Osteocyte (in vitro differentiated cells): ENCODE data around the gene CAMK1G. TPM values are rescaled to one million over a fixed set of nuclear protein-coding genes. Genes with fewer than 3 reads are reported as not detected.

Experiments
- DNase-seq: peaks from one replicate; pipeline ENCODE4 v3.0.0; 2021; ENCODE audit warnings: mixed read lengths; ENCODE audit not compliant: unreplicated experiment; ENCODE audit errors: extremely low spot score
- H3K27ac Mint-ChIP-seq: one replicate; pipeline ENCODE4 v1.8.0; 2021; ENCODE audit warnings: mild to moderate bottlenecking, mixed read lengths; ENCODE audit not compliant: unreplicated experiment
- H3K27me3 Mint-ChIP-seq: one replicate; pipeline ENCODE4 v1.8.0; 2021; ENCODE audit warnings: mixed read lengths; ENCODE audit not compliant: unreplicated experiment
- H3K36me3 Mint-ChIP-seq: one replicate; pipeline ENCODE4 v1.8.0; 2021; ENCODE audit warnings: mixed read lengths; ENCODE audit not compliant: unreplicated experiment
- H3K4me1 Mint-ChIP-seq: one replicate; pipeline ENCODE4 v1.8.0; 2021; ENCODE audit warnings: mixed read lengths; ENCODE audit not compliant: unreplicated experiment
- H3K4me3 Mint-ChIP-seq: one replicate; pipeline ENCODE4 v1.8.0; 2021; ENCODE audit warnings: mild to moderate bottlenecking, moderate library complexity, mixed read lengths; ENCODE audit not compliant: unreplicated experiment
- H3K9me3 Mint-ChIP-seq: one replicate; pipeline ENCODE4 v1.8.0; 2021; ENCODE audit warnings: mixed read lengths; ENCODE audit not compliant: unreplicated experiment
- total RNA-seq: library from RNA; stranded (reverse); gene quantifications from 2 replicates; pipeline ENCODE4 v1.2.1, GENCODE V29; 2021
- TF ChIP-seq, protein P1 (sequence below): fragments of 200-600 bp; sonication (generic); IDR thresholded peaks from 2 replicates; pipeline ENCODE4 v1.5.0; 2021; ENCODE audit warnings: antibody characterized with exemption, mild to moderate bottlenecking, moderate library complexity

CAMK1G gene
- total RNA-seq, 1 donor from 2014 or later: not detected

DNA sequence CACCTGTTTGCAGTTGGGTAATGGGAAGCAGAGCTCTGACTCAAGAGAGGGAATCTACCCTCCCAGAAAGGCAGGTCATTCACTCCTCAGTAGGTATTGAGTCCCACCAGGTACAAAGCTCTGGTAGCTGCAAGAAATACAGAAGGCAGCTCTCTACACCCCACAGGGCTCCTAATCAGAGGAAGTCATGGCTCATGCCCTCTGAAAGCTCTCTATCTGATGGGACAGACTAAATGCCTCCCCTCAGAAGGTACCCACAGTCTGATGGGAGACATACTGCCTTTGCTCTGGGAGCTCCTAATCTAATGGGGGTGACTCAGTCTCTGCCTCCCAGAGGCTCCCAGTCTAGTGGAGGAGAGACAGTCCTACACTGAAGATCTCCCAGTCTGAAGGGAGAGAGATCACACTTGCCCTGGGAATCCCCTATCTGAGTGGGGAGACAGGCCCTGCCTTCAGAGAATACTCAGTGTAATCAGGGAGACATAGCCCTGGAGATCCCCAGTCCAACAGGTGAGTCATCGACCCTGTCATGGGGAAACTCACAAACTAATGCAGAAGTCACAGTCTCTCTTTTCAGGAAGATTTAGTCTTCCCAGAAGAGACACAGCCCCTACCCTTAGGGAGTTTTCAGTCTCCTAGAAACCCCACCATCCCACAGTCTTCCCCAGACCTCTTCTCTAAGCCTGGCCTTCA is 23.7 kb downstream of the CAMK1G start:
- Mint-ChIP-seq H3K27ac (no peak overlapping the region), H3K9me3 (no peaks in the 10 kb centered on the region)
- no peak for DNase-seq

DNA sequence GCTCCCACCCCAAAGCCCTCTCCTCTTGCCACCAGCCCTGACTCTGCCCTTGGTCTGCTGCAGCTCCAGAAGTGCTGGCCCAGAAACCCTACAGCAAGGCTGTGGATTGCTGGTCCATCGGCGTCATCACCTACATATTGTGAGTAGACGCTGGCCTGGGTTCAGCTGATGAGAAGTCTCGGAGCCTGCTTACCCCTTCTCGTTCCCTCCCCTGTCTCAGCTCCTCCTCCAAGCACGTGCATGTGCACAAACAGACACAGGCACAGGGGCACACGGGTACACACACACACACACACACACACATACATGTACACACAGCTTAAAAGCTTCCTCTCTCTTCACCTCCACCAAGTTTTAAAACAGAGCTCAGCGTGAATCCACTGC is 24.3 kb downstream of the CAMK1G start:
- peaks cover 17% of the 10 kb centered on the region for H3K27me3 Mint-ChIP-seq
- no peak overlapping the region for H3K27ac Mint-ChIP-seq
- no peaks in the 10 kb centered on the region for H3K9me3 Mint-ChIP-seq
- no peak overlapping the region for H3K4me3 Mint-ChIP-seq
- TF ChIP-seq, protein P1, sequence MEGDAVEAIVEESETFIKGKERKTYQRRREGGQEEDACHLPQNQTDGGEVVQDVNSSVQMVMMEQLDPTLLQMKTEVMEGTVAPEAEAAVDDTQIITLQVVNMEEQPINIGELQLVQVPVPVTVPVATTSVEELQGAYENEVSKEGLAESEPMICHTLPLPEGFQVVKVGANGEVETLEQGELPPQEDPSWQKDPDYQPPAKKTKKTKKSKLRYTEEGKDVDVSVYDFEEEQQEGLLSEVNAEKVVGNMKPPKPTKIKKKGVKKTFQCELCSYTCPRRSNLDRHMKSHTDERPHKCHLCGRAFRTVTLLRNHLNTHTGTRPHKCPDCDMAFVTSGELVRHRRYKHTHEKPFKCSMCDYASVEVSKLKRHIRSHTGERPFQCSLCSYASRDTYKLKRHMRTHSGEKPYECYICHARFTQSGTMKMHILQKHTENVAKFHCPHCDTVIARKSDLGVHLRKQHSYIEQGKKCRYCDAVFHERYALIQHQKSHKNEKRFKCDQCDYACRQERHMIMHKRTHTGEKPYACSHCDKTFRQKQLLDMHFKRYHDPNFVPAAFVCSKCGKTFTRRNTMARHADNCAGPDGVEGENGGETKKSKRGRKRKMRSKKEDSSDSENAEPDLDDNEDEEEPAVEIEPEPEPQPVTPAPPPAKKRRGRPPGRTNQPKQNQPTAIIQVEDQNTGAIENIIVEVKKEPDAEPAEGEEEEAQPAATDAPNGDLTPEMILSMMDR: no peak
- no peaks in the 10 kb centered on the region for H3K4me1 Mint-ChIP-seq
- no peak for DNase-seq
- no peaks in the 10 kb centered on the region for H3K36me3 Mint-ChIP-seq

More for the DNA sequence above, 23.7 kb downstream of the CAMK1G start:
- H3K36me3 Mint-ChIP-seq: no peaks in the 10 kb centered on the region
- TF ChIP-seq, protein P1: no peak
- no peak overlapping the region for H3K4me3 Mint-ChIP-seq
- H3K4me1 Mint-ChIP-seq: no peaks in the 10 kb centered on the region
- H3K27me3 Mint-ChIP-seq: peaks cover 17% of the 10 kb centered on the region

DNA sequence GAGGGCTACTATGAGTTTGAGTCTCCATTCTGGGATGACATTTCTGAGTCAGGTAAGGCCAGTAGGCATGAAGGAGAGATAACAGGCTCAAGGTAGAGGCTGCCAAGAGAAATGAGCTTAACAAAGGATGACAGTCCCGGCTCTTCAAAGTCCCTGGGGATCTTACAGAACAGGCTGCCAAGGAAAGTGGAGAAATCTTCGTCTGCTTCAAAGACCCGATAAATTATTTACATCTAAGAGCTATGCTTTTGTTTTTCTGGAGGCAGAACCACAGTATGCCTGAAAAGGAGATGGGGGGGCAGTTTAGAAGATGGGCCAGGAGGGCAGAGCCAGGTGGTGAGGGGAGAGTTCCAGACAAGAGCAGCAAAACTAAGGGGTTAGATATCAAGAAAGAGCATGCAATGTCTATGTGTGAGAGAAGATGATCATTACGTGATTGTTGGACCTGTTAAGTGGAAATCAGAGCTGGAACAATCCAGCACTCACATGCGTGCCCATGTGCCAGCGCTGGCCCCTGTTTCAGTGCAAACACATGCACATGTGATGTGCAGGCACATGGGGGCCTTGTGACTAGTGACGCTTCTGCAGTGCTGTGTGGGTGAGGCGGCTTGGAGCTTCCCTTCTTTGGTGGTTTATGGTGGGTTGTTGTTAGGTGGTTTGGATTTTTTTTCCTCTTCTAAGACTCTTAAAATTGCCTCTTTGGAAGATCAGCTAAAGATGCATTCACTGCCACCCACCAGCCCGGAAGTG is 25.7 kb downstream of the CAMK1G start:
- H3K27ac Mint-ChIP-seq: no peak overlapping the region
- no peak overlapping the region for H3K4me3 Mint-ChIP-seq
- no peaks in the 10 kb centered on the region for H3K36me3 Mint-ChIP-seq
- H3K27me3 Mint-ChIP-seq: peaks cover 18% of the 10 kb centered on the region
- no peak for DNase-seq
- TF ChIP-seq, protein P1: no peak
- H3K9me3 Mint-ChIP-seq: no peaks in the 10 kb centered on the region
- no peaks in the 10 kb centered on the region for H3K4me1 Mint-ChIP-seq

DNA sequence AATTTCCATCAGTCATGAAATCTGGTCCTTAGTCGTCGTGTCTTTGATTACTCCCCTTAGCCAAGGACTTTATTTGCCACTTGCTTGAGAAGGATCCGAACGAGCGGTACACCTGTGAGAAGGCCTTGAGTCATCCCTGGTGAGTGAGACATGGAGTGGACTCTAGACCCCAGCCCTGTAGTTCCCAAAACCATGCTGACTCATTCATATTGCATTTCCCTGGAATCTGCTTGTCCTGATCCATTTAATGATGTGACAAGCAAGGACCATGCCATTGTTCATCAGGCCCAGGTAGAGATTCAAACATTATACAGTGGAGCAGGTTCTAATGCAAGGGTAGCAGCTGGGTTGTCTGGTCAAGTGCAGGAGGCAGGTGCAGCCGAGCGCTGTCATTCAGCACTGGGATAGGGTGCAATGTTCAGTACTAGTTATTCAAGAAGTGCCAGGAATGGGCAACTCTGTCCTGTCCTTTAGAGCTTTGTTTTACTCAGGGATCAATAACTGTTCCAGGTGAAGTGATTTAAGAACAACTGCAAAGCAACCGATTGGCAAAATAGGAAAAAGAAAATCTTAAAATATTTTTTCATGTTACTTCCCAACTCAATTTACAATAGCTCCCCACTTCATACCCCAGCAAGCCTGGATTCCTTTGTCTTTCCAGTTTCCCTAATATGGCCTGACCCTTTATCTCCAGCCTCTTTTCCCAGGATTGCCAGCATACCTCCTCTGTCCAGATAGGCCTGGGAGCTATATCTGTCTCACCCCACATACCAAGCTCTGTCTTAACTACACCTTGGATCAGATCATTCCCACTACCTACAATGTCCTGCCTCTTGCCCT is 26.5 kb downstream of the CAMK1G start:
- peaks cover 11% of the 10 kb centered on the region for H3K27me3 Mint-ChIP-seq
- no peaks in the 10 kb centered on the region for H3K4me1 Mint-ChIP-seq
- TF ChIP-seq, protein P1: no peak
- H3K27ac Mint-ChIP-seq: no peak overlapping the region
- H3K36me3 Mint-ChIP-seq: no peaks in the 10 kb centered on the region
- DNase-seq: no peak
- H3K9me3 Mint-ChIP-seq: no peaks in the 10 kb centered on the region
- H3K4me3 Mint-ChIP-seq: no peak overlapping the region

DNA sequence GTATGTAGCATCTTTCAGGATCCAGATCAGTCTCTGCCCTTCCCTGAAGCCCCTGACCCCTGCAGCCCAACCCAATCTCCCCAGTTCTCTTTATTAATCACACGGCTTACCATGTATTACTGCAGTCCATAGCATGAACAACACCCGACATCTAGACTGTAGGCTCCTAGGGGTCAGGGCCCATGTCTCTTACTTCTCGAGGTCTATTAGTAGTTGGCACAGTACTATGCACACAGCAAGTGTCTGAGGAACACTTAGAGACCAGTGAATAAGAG is 27.1 kb downstream of the CAMK1G start:
- Mint-ChIP-seq H3K4me3 (no peak overlapping the region), H3K27ac (no peak overlapping the region), H3K9me3 (no peaks in the 10 kb centered on the region), H3K4me1 (no peaks in the 10 kb centered on the region), H3K27me3 (peaks cover 10% of the 10 kb centered on the region), H3K36me3 (no peaks in the 10 kb centered on the region)
- DNase-seq: no peak
- TF ChIP-seq, protein P1: no peak
